SK-N-SH (cell line): ENCODE data around the gene GAS7.

Experiments used
- CHD2 ChIP-seq: fragments of 150-350 bp; IDR thresholded peaks from 2 replicates; pipeline ENCODE4 v1.6.1; 2018; ENCODE audit warnings: low read length; ENCODE audit not compliant: partially characterized antibody
- CTCF ChIP-seq: fragments of 200-600 bp; sonication (generic); IDR thresholded peaks from 2 replicates; pipeline ENCODE4 v1.6.1; 2017; ENCODE audit warnings: antibody characterized with exemption, mild to moderate bottlenecking, moderate library complexity
- EP300 ChIP-seq, 2 experiments: IDR thresholded peaks; 2 replicates each; pipeline versions ENCODE4 v1.4.0 to v1.6.1; 2012; ENCODE audit warnings: borderline replicate concordance in 1 of 2, low read depth in 1 of 2, low read length in 1 of 2
- FOXM1 ChIP-seq: IDR thresholded peaks from 2 replicates; pipeline ENCODE4 v1.4.0; 2012; ENCODE audit warnings: low read depth, mild to moderate bottlenecking
- POLR2AphosphoS5 ChIP-seq: IDR thresholded peaks from 2 replicates; pipeline ENCODE4 v1.6.1; 2012; ENCODE audit warnings: low read depth, low read length
- REST ChIP-seq: IDR thresholded peaks from 2 replicates; pipeline ENCODE4 v1.6.1; 2012; ENCODE audit warnings: mild to moderate bottlenecking, low read depth, low read length, moderate library complexity
- SIN3A ChIP-seq: IDR thresholded peaks from 2 replicates; pipeline ENCODE4 v1.6.1; 2012; ENCODE audit warnings: low read depth, mild to moderate bottlenecking, low read length, moderate library complexity, borderline replicate concordance
- SMC3 ChIP-seq: IDR thresholded peaks from 2 replicates; pipeline ENCODE4 v1.6.1; 2012; ENCODE audit warnings: low read depth, low read length, improper control_type of control experiment
- TAF1 ChIP-seq: IDR thresholded peaks from 2 replicates; pipeline ENCODE4 v1.6.1; 2012; ENCODE audit warnings: low read depth, mild to moderate bottlenecking, low read length, moderate library complexity, borderline replicate concordance

DNA sequence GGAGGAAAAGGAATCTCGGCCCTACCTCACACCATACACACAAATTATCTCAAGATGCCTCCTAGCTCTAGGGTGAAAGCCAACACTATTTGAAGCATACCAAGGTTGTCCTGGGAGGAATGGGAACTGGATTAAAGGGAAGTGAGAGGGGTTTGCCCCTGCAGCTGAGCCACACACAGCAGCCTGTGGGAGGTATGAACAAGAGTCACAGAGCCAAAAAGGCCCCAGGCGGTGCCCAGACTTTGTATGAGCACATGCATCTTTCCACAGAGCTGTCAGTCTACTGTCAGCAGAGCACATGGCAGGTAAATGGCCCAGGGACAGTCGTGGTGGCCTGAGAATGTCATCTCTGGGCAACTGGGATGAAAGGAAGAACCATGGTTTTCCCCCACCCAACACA, 262.3 kb downstream of the GAS7 start:
- TF ChIP-seq CTCF (no peak), REST (no peak), CHD2 (no peak), SMC3 (no peak), POLR2AphosphoS5 (no peak), SIN3A (no peak), TAF1 (no peak), EP300 (IDR thresholded peaks at IDR 0.05; ENCODE audit: borderline replicate concordance in 1 of 2, low read depth in 1 of 2, low read length in 1 of 2) (no peak), FOXM1 (no peak)
